Gastroesophageal sphincter (tissue), 4 donors: ENCODE results near the gene LMNA. TPM values are rescaled to one million over a fixed set of nuclear protein-coding genes. Genes with fewer than 3 reads are reported as not detected.

Source experiments
- ATAC-seq: fragments of 150-250 bp; one replicate; pipeline ENCODE4 v1.9.1; 2016; ENCODE audit warnings: mild to moderate bottlenecking, moderate library complexity
- H3K27ac ChIP-seq, 4 donors: fragments of 200-600 bp; sonication (generic) in 3 of 4; 1 replicate in 3 of 4; 2 replicates in 1 of 4; pipeline ENCODE4 v1.5.1; 2016 to 2019
- H3K27me3 ChIP-seq: fragments of 200-600 bp; sonication (generic); one replicate; pipeline ENCODE4 v1.5.1; 2019
- H3K36me3 ChIP-seq, 2 donors: fragments of 200-600 bp; sonication (generic); one replicate each; pipeline ENCODE4 v1.5.1; 2019; ENCODE audit warnings: control low read depth in 1 of 2
- H3K4me1 ChIP-seq, 3 donors: fragments of 200-600 bp; sonication (generic); 1 replicate in 2 of 3; 2 replicates in 1 of 3; pipeline ENCODE4 v1.5.1; 2016 to 2019; ENCODE audit warnings: control low read depth in 2 of 3
- H3K4me3 ChIP-seq, 2 donors: fragments of 200-600 bp; sonication (generic); one replicate each; pipeline ENCODE4 v1.5.1; 2019; ENCODE audit warnings: mild to moderate bottlenecking in 1 of 2, moderate library complexity in 1 of 2
- H3K9me3 ChIP-seq, 3 donors: fragments of 200-600 bp; sonication (generic); one replicate each; pipeline ENCODE4 v1.5.1; 2017 to 2019; ENCODE audit warnings: control low read depth in 2 of 3
- CTCF ChIP-seq, 4 experiments: fragments of 200-600 bp in 2 of 4; fragments of 450-650 bp in 2 of 4; sonication (generic) in 1 of 4; IDR thresholded peaks; one replicate each; pipeline ENCODE4 v1.5.1; 2017 to 2019; ENCODE audit warnings: antibody characterized with exemption in 4 of 4, mild to moderate bottlenecking in 2 of 4, moderate library complexity in 2 of 4
- EP300 ChIP-seq: sonication (generic); formaldehyde crosslinking; IDR thresholded peaks from one replicate; pipeline ENCODE4 v1.6.1; 2017; ENCODE audit warnings: antibody characterized with exemption, mild to moderate bottlenecking
- POLR2A ChIP-seq, 2 donors: fragments of 450-650 bp; IDR thresholded peaks; one replicate each; pipeline ENCODE4 v1.6.1; 2017; ENCODE audit warnings: antibody characterized with exemption in 2 of 2, mild to moderate bottlenecking in 2 of 2, moderate library complexity in 1 of 2
- POLR2AphosphoS5 ChIP-seq: sonication (generic); formaldehyde crosslinking; IDR thresholded peaks from one replicate; pipeline ENCODE4 v1.6.1; 2017; ENCODE audit warnings: antibody characterized with exemption
- WGBS, 2 donors: methylation state at CpG; one replicate each; pipeline ENCODE4 v1.1.5; 2018; ENCODE audit warnings: low coverage in 1 of 2; 5-methylcytosine and 5-hydroxymethylcytosine counted together
- total RNA-seq, 4 donors: library from RNA; depleted of rRNA; stranded (reverse); fragments of >200 nt; gene quantifications; one replicate each; pipeline ENCODE4 v1.1.0, GENCODE V29; 2016

Gene LMNA
- total RNA-seq, 4 donors from 2014 or later = 327 to 617 (median 519) TPM

GRCh38 chr1:156081917-156082308, 32.6 kb upstream of the LMNA start:
- Histone ChIP-seq H3K27me3 (no peaks in the 10 kb centered on the region), H3K36me3 (no peaks in the 10 kb centered on the region), H3K4me1 (peaks cover 0 to 54% (median 15%) of the 10 kb centered on the region in 3 donors), H3K4me3 (peak overlapping the region; percentile 90 to 95), H3K9me3 (no peaks in the 10 kb centered on the region), H3K27ac (peak overlapping the region in 1 of 4 donors; percentile 74)
- no peak for ATAC-seq
- TF ChIP-seq POLR2AphosphoS5 = no peak
- TF ChIP-seq EP300 = no peak
- no peak for TF ChIP-seq POLR2A (IDR thresholded peaks at IDR 0.05)
- TF ChIP-seq CTCF (IDR thresholded peaks at IDR 0.05) = no peak
- no CpG with 5 or more reads among the region's 10 CpGs for WGBS, 2 donors

- H3K27ac ChIP-seq = peak within 1 kb of the TSS in 3 of 4 donors; percentile 43 to 74 (median 69)
Observed at GRCh38 chr1:156082309-156083091, 32.0 kb upstream of the LMNA start, which contains the start of gene MEX3A. Gene MEX3A, minus strand, starts transcription at chr1:156082465. Its CDS starts 467 bp downstream, at chr1:156081998.

GRCh38 chr1:156083800-156084790, 30.4 kb upstream of the LMNA start:
- H3K4me3 ChIP-seq = no peak overlapping the region
- H3K9me3 ChIP-seq = no peaks in the 10 kb centered on the region
- no peak for ATAC-seq
- TF ChIP-seq EP300 (no peak), POLR2AphosphoS5 (no peak), CTCF (IDR thresholded peaks at IDR 0.05) (no peak), POLR2A (IDR thresholded peaks at IDR 0.05) (no peak)
- no peaks in the 10 kb centered on the region for H3K27me3 ChIP-seq
- H3K36me3 ChIP-seq = no peaks in the 10 kb centered on the region
- peaks cover 0 to 49% (median 15%) of the 10 kb centered on the region in 3 donors for H3K4me1 ChIP-seq
- no peak overlapping the region for H3K27ac ChIP-seq
- WGBS, 2 donors = 49 to 63% methylated on average over 5 to 7 of the region's 7 CpGs

More at GRCh38 chr1:156082309-156083091, 32.0 kb upstream of the LMNA start, which contains the start of gene MEX3A:
- Histone ChIP-seq H3K9me3 (no peaks in the 10 kb centered on the region), H3K4me3 (peak within 1 kb of the TSS; percentile 90 to 95), H3K4me1 (peaks cover 0 to 49% (median 15%) of the 10 kb centered on the region in 3 donors), H3K27me3 (no peaks in the 10 kb centered on the region), H3K36me3 (no peaks in the 10 kb centered on the region)
- ATAC-seq = peak; percentile 86
- no CpG with 5 or more reads among the region's 62 CpGs for WGBS, 2 donors
- TF ChIP-seq EP300 = no peak
- TF ChIP-seq CTCF (IDR thresholded peaks at IDR 0.05) = peak in 1 of 4 experiments; percentile 19
- TF ChIP-seq POLR2A (IDR thresholded peaks at IDR 0.05) = no peak
- no peak for TF ChIP-seq POLR2AphosphoS5

GRCh38 chr1:156086256-156086662, 28.3 kb upstream of the LMNA start:
- 10 to 20% methylated on average over 1 of the region's 1 CpG for WGBS, 2 donors
- Histone ChIP-seq H3K27ac (no peak overlapping the region), H3K4me1 (peaks cover 0 to 50% (median 12%) of the 10 kb centered on the region in 3 donors), H3K27me3 (no peaks in the 10 kb centered on the region), H3K36me3 (no peaks in the 10 kb centered on the region), H3K4me3 (no peak overlapping the region), H3K9me3 (no peaks in the 10 kb centered on the region)
- no peak for TF ChIP-seq POLR2A (IDR thresholded peaks at IDR 0.05)
- TF ChIP-seq EP300 = no peak
- TF ChIP-seq POLR2AphosphoS5 = no peak
- TF ChIP-seq CTCF (IDR thresholded peaks at IDR 0.05) = peak in 1 of 4 experiments; percentile 7
- no peak for ATAC-seq
